ENCODE results near the gene ACTL10. TPM values are rescaled to one million over a fixed set of nuclear protein-coding genes. Genes with fewer than 3 reads are reported as not detected.
A peak's percentile ranks its signal among the peaks of the same experiment; 100 is the strongest.

Gene ACTL10
- total RNA-seq, 1 experiment from 2014 or later: 0.46 TPM

GRCh38 chr20:33693289-33693688 is 26.5 kb downstream of the ACTL10 start:
- TF ChIP-seq, protein P1, sequence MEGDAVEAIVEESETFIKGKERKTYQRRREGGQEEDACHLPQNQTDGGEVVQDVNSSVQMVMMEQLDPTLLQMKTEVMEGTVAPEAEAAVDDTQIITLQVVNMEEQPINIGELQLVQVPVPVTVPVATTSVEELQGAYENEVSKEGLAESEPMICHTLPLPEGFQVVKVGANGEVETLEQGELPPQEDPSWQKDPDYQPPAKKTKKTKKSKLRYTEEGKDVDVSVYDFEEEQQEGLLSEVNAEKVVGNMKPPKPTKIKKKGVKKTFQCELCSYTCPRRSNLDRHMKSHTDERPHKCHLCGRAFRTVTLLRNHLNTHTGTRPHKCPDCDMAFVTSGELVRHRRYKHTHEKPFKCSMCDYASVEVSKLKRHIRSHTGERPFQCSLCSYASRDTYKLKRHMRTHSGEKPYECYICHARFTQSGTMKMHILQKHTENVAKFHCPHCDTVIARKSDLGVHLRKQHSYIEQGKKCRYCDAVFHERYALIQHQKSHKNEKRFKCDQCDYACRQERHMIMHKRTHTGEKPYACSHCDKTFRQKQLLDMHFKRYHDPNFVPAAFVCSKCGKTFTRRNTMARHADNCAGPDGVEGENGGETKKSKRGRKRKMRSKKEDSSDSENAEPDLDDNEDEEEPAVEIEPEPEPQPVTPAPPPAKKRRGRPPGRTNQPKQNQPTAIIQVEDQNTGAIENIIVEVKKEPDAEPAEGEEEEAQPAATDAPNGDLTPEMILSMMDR (conservative IDR thresholded peaks at IDR 0.05): no peak
- no peak overlapping the region for H3K4me2 ChIP-seq (ENCODE audit: insufficient read depth, insufficient read length, low read length)
- H3T11ph ChIP-seq (ENCODE audit: low read length): no peak overlapping the region
- no peak overlapping the region for H2BK5ac ChIP-seq (ENCODE audit: insufficient read length, low read length)
- H3K9me3 ChIP-seq (ENCODE audit: control insufficient read depth, low read depth, low read length): no peaks in the 10 kb centered on the region
- H3K56ac ChIP-seq (ENCODE audit: insufficient read length, low read depth, low read length): no peak overlapping the region
- no peak overlapping the region for H2AK5ac ChIP-seq (ENCODE audit: insufficient read length, low read length)
- Mint-ChIP-seq H3K9me3 (peaks cover 3 to 8% of the 10 kb centered on the region in 2 experiments), H3K27me3 (ENCODE audit: low read depth) (peaks cover 51% of the 10 kb centered on the region), H3K36me3 (ENCODE audit: insufficient read depth in 1 of 3, low read depth in 3 of 3) (peaks cover 2 to 4% (median 2%) of the 10 kb centered on the region in 3 experiments; a peak in 5 of 7 replicates), H3K27ac (peak overlapping the region in 1 of 3 experiments; percentile 74; a peak in 1 of 7 replicates), H3K4me1 (peaks cover 24 to 25% of the 10 kb centered on the region in 2 experiments), H3K4me3 (no peak overlapping the region)
- no peaks in the 10 kb centered on the region for H3K23me2 ChIP-seq (ENCODE audit: insufficient read length, low read depth, low read length, poor library complexity, severe bottlenecking)
- H4K5ac ChIP-seq (ENCODE audit: insufficient read length, low read depth, low read length): no peak overlapping the region
- H4K8ac ChIP-seq (replicated peaks; ENCODE audit: insufficient read length, low read depth, low read length): no peak overlapping the region
- no peak overlapping the region for H2BK12ac ChIP-seq (ENCODE audit: insufficient read length, low read depth, low read length)
- no peaks in the 10 kb centered on the region for H3K79me2 ChIP-seq (ENCODE audit: insufficient read depth, low read length)
- H3K27me3 ChIP-seq (ENCODE audit: insufficient read depth, low read length): no peaks in the 10 kb centered on the region
- H3K9ac ChIP-seq (ENCODE audit: extremely low read depth, insufficient read length, low read length): no peak overlapping the region
- no peak for DNase-seq
- no peak overlapping the region for H3K18ac ChIP-seq (ENCODE audit: insufficient read length, low read depth, low read length)
- WGBS (ENCODE audit: extremely low coverage, insufficient read length, low lambda C conversion rate): no CpG with 5 or more reads among the region's 5 CpGs
- H4K91ac ChIP-seq (ENCODE audit: insufficient read length, low read depth, low read length): no peak overlapping the region
- no peak overlapping the region for H2BK15ac ChIP-seq (ENCODE audit: low read depth, low read length)
- no peak overlapping the region for H3K23ac ChIP-seq (ENCODE audit: insufficient read length, low read depth, low read length)
- no peak overlapping the region for H3K27ac ChIP-seq (ENCODE audit: insufficient read length, low read depth, low read length)
- H3K4ac ChIP-seq (ENCODE audit: low read depth, low read length): no peak overlapping the region
- H4K20me1 ChIP-seq (ENCODE audit: control insufficient read depth, insufficient read depth, insufficient read length): no peaks in the 10 kb centered on the region
- H3K4me1 ChIP-seq (ENCODE audit: insufficient read depth, low read length): no peaks in the 10 kb centered on the region
- H2BK120ac ChIP-seq (ENCODE audit: low read depth, low read length, poor library complexity, severe bottlenecking): no peak overlapping the region
- H3K79me1 ChIP-seq (ENCODE audit: insufficient read depth, low read depth, low read length, poor library complexity, severe bottlenecking): no peaks in the 10 kb centered on the region
- H3K14ac ChIP-seq (ENCODE audit: insufficient read depth, low read length): no peak overlapping the region
- no peak overlapping the region for H2AFZ ChIP-seq (ENCODE audit: low read length)
- H2BK20ac ChIP-seq (ENCODE audit: low read depth, low read length, poor library complexity, severe bottlenecking): no peak overlapping the region

Data from H9 (cell line).